SK-N-SH (cell line): Measurements from ENCODE around the gene KRT80.

Experiments used
- FOXM1 ChIP-seq: IDR thresholded peaks from 2 replicates; pipeline ENCODE4 v1.4.0; 2012; ENCODE audit warnings: low read depth, mild to moderate bottlenecking
- GABPA ChIP-seq: IDR thresholded peaks from 2 replicates; pipeline ENCODE4 v1.4.0; 2012; ENCODE audit warnings: low read depth, mild to moderate bottlenecking
- JUND ChIP-seq: IDR thresholded peaks from 2 replicates; pipeline ENCODE4 v1.4.0; 2012
- POLR2AphosphoS5 ChIP-seq: IDR thresholded peaks from 2 replicates; pipeline ENCODE4 v1.6.1; 2012; ENCODE audit warnings: low read depth, low read length
- SMC3 ChIP-seq: IDR thresholded peaks from 2 replicates; pipeline ENCODE4 v1.6.1; 2012; ENCODE audit warnings: low read depth, low read length, improper control_type of control experiment
- TEAD4 ChIP-seq: IDR thresholded peaks from 2 replicates; pipeline ENCODE4 v1.4.0; 2012; ENCODE audit warnings: mild to moderate bottlenecking, borderline replicate concordance; ENCODE audit not compliant: insufficient read depth
- TF ChIP-seq, protein P1 (sequence below): fragments of 200-600 bp; sonication (generic); IDR thresholded peaks from 2 replicates; pipeline ENCODE4 v1.6.1; 2017; ENCODE audit warnings: antibody characterized with exemption, mild to moderate bottlenecking, moderate library complexity
- TF ChIP-seq, protein P2 (sequence below): IDR thresholded peaks from 2 replicates; pipeline ENCODE4; 2012

DNA sequence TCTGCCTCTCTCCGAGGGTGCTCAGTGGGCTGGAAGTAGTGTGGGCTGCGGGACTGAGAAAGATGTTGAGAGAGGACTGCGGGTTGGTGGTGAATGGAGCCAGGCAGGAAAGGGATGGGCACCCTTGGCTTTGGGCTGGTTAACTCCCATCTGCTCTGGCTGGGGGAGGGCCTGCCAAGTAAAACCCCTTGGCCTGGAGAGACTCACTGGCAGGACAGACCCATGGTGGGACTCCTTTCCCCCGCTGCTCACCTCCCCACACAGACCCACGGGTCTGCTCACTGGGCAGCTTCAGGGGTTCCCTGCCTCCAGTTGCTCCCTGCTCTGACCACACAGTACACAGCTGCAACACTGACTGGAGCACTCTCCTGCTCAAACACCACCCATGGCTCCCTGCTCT is 54.1 kb downstream of the KRT80 start:
- TF ChIP-seq POLR2AphosphoS5, result no peak
- TF ChIP-seq, protein P1, sequence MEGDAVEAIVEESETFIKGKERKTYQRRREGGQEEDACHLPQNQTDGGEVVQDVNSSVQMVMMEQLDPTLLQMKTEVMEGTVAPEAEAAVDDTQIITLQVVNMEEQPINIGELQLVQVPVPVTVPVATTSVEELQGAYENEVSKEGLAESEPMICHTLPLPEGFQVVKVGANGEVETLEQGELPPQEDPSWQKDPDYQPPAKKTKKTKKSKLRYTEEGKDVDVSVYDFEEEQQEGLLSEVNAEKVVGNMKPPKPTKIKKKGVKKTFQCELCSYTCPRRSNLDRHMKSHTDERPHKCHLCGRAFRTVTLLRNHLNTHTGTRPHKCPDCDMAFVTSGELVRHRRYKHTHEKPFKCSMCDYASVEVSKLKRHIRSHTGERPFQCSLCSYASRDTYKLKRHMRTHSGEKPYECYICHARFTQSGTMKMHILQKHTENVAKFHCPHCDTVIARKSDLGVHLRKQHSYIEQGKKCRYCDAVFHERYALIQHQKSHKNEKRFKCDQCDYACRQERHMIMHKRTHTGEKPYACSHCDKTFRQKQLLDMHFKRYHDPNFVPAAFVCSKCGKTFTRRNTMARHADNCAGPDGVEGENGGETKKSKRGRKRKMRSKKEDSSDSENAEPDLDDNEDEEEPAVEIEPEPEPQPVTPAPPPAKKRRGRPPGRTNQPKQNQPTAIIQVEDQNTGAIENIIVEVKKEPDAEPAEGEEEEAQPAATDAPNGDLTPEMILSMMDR, result no peak
- TF ChIP-seq GABPA, result no peak
- no peak for TF ChIP-seq TEAD4
- TF ChIP-seq, protein P2, sequence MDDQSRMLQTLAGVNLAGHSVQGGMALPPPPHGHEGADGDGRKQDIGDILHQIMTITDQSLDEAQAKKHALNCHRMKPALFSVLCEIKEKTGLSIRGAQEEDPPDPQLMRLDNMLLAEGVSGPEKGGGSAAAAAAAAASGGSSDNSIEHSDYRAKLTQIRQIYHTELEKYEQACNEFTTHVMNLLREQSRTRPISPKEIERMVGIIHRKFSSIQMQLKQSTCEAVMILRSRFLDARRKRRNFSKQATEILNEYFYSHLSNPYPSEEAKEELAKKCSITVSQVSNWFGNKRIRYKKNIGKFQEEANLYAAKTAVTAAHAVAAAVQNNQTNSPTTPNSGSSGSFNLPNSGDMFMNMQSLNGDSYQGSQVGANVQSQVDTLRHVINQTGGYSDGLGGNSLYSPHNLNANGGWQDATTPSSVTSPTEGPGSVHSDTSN, result no peak
- TF ChIP-seq FOXM1, result no peak
- TF ChIP-seq SMC3, result no peak
- TF ChIP-seq JUND, result no peak
